DND-41 (cell line): ENCODE results near the gene ANKRD23.

ENCODE experiments used
- CTCF ChIP-seq: IDR thresholded peaks from 2 replicates; pipeline ENCODE4 v1.5.1; 2012; ENCODE audit warnings: borderline replicate concordance, low read length, moderate library complexity, mild to moderate bottlenecking; ENCODE audit not compliant: poor library complexity, severe bottlenecking; ENCODE audit errors: extremely low read depth
- EZH2 ChIP-seq: IDR thresholded peaks from 3 replicates; pipeline ENCODE4 v1.6.1; 2012; ENCODE audit warnings: borderline replicate concordance, low read depth, mild to moderate bottlenecking, moderate library complexity, low read length, inconsistent platforms; ENCODE audit not compliant: severe bottlenecking

- TF ChIP-seq CTCF (no peak), EZH2 (no peak)
These were observed 8.8 kb upstream of the ANKRD23 start for GRCh38 chr2:96852667-96853066.
